GM12865 (cell line): ENCODE measurements around the gene ATP6AP1.
"Not testable (repeated sequence)": the region's sequence is repeated elsewhere in the genome, so short reads cannot be mapped to it uniquely, and the experiment has no call there.

Source experiments
- DNase-seq: peaks from one replicate; pipeline ENCODE4 v3.0.0; 2010; ENCODE audit warnings: low read depth
- H3K4me3 ChIP-seq: 2 replicates; pipeline ENCODE4 v1.5.1; 2011; ENCODE audit warnings: mild to moderate bottlenecking, low read depth, low read length, control low read depth
- CTCF ChIP-seq: IDR thresholded peaks from 2 replicates; pipeline ENCODE4 v1.5.1; 2011; ENCODE audit warnings: low read length, control low read depth, low read depth, inconsistent platforms; ENCODE audit not compliant: insufficient read depth; ENCODE audit errors: missing control alignments

Gene ATP6AP1

GRCh38 chrX:154382483-154383069, 45.9 kb upstream of the ATP6AP1 start:
- DNase-seq = no peak
- no peak overlapping the region for H3K4me3 ChIP-seq
- no peak for TF ChIP-seq CTCF

GRCh38 chrX:154383359-154384283, 44.9 kb upstream of the ATP6AP1 start:
- no peak for TF ChIP-seq CTCF
- H3K4me3 ChIP-seq = no peak overlapping the region
- no peak for DNase-seq

GRCh38 chrX:154384284-154384892, 44.1 kb upstream of the ATP6AP1 start:
- no peak for TF ChIP-seq CTCF
- no peak overlapping the region for H3K4me3 ChIP-seq
- DNase-seq = no peak

GRCh38 chrX:154388094-154388493, 40.4 kb upstream of the ATP6AP1 start:
- not testable (repeated sequence) for H3K4me3 ChIP-seq, DNase-seq

GRCh38 chrX:154388649-154389048, 39.8 kb upstream of the ATP6AP1 start:
- not testable (repeated sequence) for H3K4me3 ChIP-seq, DNase-seq

- DNase-seq, H3K4me3 ChIP-seq: not testable (repeated sequence)
These were observed 38.4 kb upstream of the ATP6AP1 start for GRCh38 chrX:154389812-154390747.

- DNase-seq, H3K4me3 ChIP-seq: not testable (repeated sequence)
These were observed 32.1 kb upstream of the ATP6AP1 start for GRCh38 chrX:154396363-154396762.

GRCh38 chrX:154396973-154397887, 31.2 kb upstream of the ATP6AP1 start:
- no peak for TF ChIP-seq CTCF
- peak overlapping the region; percentile 83 for H3K4me3 ChIP-seq
- DNase-seq = peak; percentile 85
